B cell (primary cell): ENCODE data around the gene MNX1. TPM values are rescaled to one million over a fixed set of nuclear protein-coding genes. Genes with fewer than 3 reads are reported as not detected.

Experiments used
- ATAC-seq: fragments of 200-7000 bp; cut with Tn5 transposase; one replicate; pipeline ENCODE4 v1.10.0; 2021; ENCODE audit warnings: low read depth, mild to moderate bottlenecking, moderate number of reproducible peaks, moderate library complexity
- CTCF ChIA-PET: fragments of 350-600 bp; sonication (Branson Sonifier 250); formaldehyde crosslinking; loops from one replicate; lab custom pipeline; 2021; ENCODE audit warnings: antibody characterized with exemption, inconsistent platforms; lab: Charles Lee
- POLR2A ChIA-PET: fragments of 350-600 bp; sonication (Branson Sonifier 250); formaldehyde crosslinking; loops from one replicate; lab custom pipeline; 2021; ENCODE audit warnings: antibody characterized with exemption; lab: Charles Lee
- DNase-seq: peaks from one replicate; pipeline ENCODE4 v3.0.0; 2013
- H2AFZ ChIP-seq: 2 replicates; pipeline ENCODE4 v1.6.1; 2012; ENCODE audit warnings: mild to moderate bottlenecking, low read depth, low read length; ENCODE audit not compliant: insufficient read depth, poor library complexity, severe bottlenecking
- H3K27ac ChIP-seq, 2 donors: 1 replicate in 1 of 2; 2 replicates in 1 of 2; pipeline ENCODE4 v1.5.1; 2012 to 2013; ENCODE audit warnings: low read length in 2 of 2, mild to moderate bottlenecking in 2 of 2, moderate library complexity in 1 of 2
- H3K27me3 ChIP-seq, 4 experiments: fragments of 200-600 bp in 1 of 4; sonication (generic) in 1 of 4; replicated peaks in 1 of 4; 1 replicate in 2 of 4; 2 replicates in 2 of 4; pipeline versions ENCODE4 v1.6.1 to v1.7.0; 2013 to 2016; ENCODE audit warnings: low read length in 3 of 4, mild to moderate bottlenecking in 2 of 4, mixed read lengths in 1 of 4, moderate library complexity in 1 of 4; ENCODE audit not compliant: insufficient read depth in 4 of 4, control insufficient read depth in 3 of 4; ENCODE audit errors: control extremely low read depth in 1 of 4
- H3K36me3 ChIP-seq, 2 experiments: replicated peaks in 1 of 2; 1 replicate in 1 of 2; 2 replicates in 1 of 2; pipeline versions ENCODE4 v1.6.1 to v1.7.1; 2013; ENCODE audit warnings: low read length in 1 of 2; ENCODE audit not compliant: insufficient read depth in 2 of 2, control insufficient read depth in 1 of 2; ENCODE audit errors: control extremely low read depth in 1 of 2, extremely low read depth in 1 of 2
- H3K4me1 ChIP-seq, 2 donors: fragments of 200-600 bp in 1 of 2; sonication (generic) in 1 of 2; 1 replicate in 1 of 2; 2 replicates in 1 of 2; pipeline versions ENCODE4 v1.5.1 to v1.6.1; 2013 to 2017; ENCODE audit warnings: low read length in 2 of 2; ENCODE audit not compliant: control insufficient read depth in 2 of 2, insufficient read depth in 2 of 2
- H3K4me2 ChIP-seq: replicated peaks from 2 replicates; pipeline ENCODE3; 2012; ENCODE audit warnings: mild to moderate bottlenecking, low read depth, low read length; ENCODE audit not compliant: poor library complexity, severe bottlenecking
- H3K4me3 ChIP-seq, 5 experiments: fragments of 200-600 bp in 1 of 5; sonication (generic) in 1 of 5; 1 replicate in 3 of 5; 2 replicates in 2 of 5; pipeline versions ENCODE4 v1.5.1 to v1.7.0; 2011 to 2016; ENCODE audit warnings: low read length in 4 of 5, mild to moderate bottlenecking in 4 of 5, low read depth in 2 of 5, control low read depth in 1 of 5, moderate library complexity in 1 of 5; ENCODE audit not compliant: insufficient read depth in 1 of 5; ENCODE audit errors: control extremely low read depth in 1 of 5, extremely low read depth in 1 of 5
- H3K79me2 ChIP-seq: fragments of 200-600 bp; sonication (generic); one replicate; pipeline ENCODE4 v1.6.0; 2016; ENCODE audit warnings: low read length; ENCODE audit not compliant: control insufficient read depth, insufficient read depth
- H3K9ac ChIP-seq: fragments of 200-600 bp; sonication (generic); 2 replicates; pipeline ENCODE4 v1.6.1; 2017; ENCODE audit warnings: mild to moderate bottlenecking, low read length, moderate library complexity
- H3K9me3 ChIP-seq, 3 donors: one replicate each; pipeline versions ENCODE4 v1.6.1 to v1.7.1; 2013; ENCODE audit warnings: low read length in 2 of 3; ENCODE audit not compliant: control insufficient read depth in 2 of 3, insufficient read depth in 1 of 3; ENCODE audit errors: control extremely low read depth in 1 of 3
- H4K20me1 ChIP-seq: 2 replicates; pipeline ENCODE4 v1.6.0; 2012; ENCODE audit warnings: mild to moderate bottlenecking, low read length; ENCODE audit not compliant: insufficient read depth, control insufficient read depth, poor library complexity, severe bottlenecking
- H3K27ac Mint-ChIP-seq: one replicate; pipeline ENCODE4 v1.8.0; 2021; ENCODE audit warnings: mixed read lengths
- H3K27me3 Mint-ChIP-seq: one replicate; pipeline ENCODE4 v1.8.0; 2021; ENCODE audit warnings: mixed read lengths
- H3K4me1 Mint-ChIP-seq: one replicate; pipeline ENCODE4 v1.8.0; 2021; ENCODE audit warnings: mixed read lengths
- H3K4me3 Mint-ChIP-seq: one replicate; pipeline ENCODE4 v1.8.0; 2021; ENCODE audit warnings: mixed read lengths
- H3K9me3 Mint-ChIP-seq: one replicate; pipeline ENCODE4 v1.8.0; 2022; ENCODE audit warnings: mixed read lengths; ENCODE audit not compliant: insufficient read depth
- EZH2 ChIP-seq: IDR thresholded peaks from 2 replicates; pipeline ENCODE4 v1.6.1; 2012; ENCODE audit warnings: borderline replicate concordance, low read depth, mild to moderate bottlenecking, moderate library complexity, low read length; ENCODE audit not compliant: insufficient read depth, poor library complexity, severe bottlenecking
- WGBS: methylation state at CpG from one replicate; pipeline ENCODE4 v1.1.5; 2013; ENCODE audit warnings: missing lambda C conversion rate; ENCODE audit not compliant: insufficient coverage; 5-methylcytosine and 5-hydroxymethylcytosine counted together
- intact Hi-C: fragments of 100-400 bp; cut with micrococcal nuclease; formaldehyde crosslinking; loops from one replicate; pipeline ENCODE4 v1.10.0; 2022
- polyA plus RNA-seq: library from polyadenylated mRNA; depleted of rRNA; stranded (reverse); fragments of >200 nt; gene quantifications from 2 replicates; pipeline ENCODE4 v1.2.3, GENCODE V29; 2012
- total RNA-seq, 2 donors: library from RNA; stranded (reverse); fragments of 120-200 nt in 1 of 2; gene quantifications; 1 replicate in 1 of 2; 2 replicates in 1 of 2; pipeline versions ENCODE4 v1.2.3 to v1.2.4, GENCODE V29; 2013 to 2022
- TF ChIP-seq, protein P1 (sequence below): fragments of 200-600 bp; IDR thresholded peaks from one replicate; pipeline ENCODE4 v1.8.0; 2022; ENCODE audit warnings: antibody characterized with exemption, mild to moderate bottlenecking

The MNX1 gene
- total and polyA plus RNA-seq, 2 donors (not counting 1 experiment from before 2014, with no cell fraction given): not detected

DNA sequence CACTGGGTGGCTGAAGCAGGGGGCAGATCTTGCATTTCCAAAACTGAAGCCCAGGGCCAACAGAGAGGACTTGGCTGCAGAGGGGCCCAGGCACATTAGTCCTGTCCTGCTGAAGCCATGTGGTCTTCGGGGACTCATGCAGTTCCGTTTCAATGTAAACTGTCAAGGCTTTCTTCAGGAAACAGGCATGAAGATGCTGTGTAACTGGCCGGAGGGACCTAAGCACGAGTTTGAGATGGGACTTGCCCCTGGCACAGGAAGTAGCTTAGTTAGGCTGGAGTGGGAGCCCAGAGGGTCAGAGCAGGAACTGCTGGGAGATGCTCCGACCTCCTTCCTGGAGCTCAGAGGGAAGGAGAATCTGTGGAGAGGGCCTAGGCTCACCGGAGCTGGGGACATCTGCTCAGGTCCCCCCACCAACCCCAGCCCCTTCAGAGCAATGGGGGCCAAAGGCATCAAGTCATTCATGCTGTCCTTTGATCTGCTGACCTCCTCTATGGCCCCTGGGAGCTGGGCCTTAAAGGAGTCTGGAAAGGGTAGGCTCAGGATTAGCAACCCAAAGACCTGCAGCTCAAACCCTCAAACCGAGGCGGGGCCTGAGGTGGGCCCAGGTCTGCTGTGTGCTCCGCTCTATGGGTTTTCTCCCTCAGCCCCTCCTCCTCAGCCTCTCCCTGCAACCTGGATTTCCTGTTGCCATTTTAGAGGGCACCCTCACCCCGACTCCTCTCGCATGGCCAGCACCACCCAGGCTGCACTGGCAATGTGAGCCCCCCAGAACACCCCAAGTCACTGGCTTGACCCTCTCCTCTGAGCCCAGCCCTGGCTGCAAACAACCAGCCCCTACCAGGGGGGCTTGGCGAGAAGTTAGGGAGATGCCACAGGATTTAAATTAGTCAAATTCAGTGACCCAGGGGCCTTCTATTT lies 4.4 kb upstream of the MNX1 start:
- intact Hi-C loops: no loop called here
- ChIA-PET CTCF (no interaction called here), POLR2A (no interaction called here)
- H3K36me3 ChIP-seq: no peaks in the 10 kb centered on the region
- ATAC-seq (no peak), DNase-seq (no peak)
- no peak overlapping the region for H3K27ac Mint-ChIP-seq
- H3K9me3 Mint-ChIP-seq: no peaks in the 10 kb centered on the region
- no peak overlapping the region for H3K4me2 ChIP-seq
- H3K27ac ChIP-seq: no peak overlapping the region
- peaks cover 55% of the 10 kb centered on the region for H3K27me3 Mint-ChIP-seq
- WGBS: 22% methylated on average over 10 of the region's 12 CpGs
- no peak overlapping the region for H2AFZ ChIP-seq
- no peak overlapping the region for H3K4me3 ChIP-seq
- no peak for TF ChIP-seq EZH2
- TF ChIP-seq, protein P1, sequence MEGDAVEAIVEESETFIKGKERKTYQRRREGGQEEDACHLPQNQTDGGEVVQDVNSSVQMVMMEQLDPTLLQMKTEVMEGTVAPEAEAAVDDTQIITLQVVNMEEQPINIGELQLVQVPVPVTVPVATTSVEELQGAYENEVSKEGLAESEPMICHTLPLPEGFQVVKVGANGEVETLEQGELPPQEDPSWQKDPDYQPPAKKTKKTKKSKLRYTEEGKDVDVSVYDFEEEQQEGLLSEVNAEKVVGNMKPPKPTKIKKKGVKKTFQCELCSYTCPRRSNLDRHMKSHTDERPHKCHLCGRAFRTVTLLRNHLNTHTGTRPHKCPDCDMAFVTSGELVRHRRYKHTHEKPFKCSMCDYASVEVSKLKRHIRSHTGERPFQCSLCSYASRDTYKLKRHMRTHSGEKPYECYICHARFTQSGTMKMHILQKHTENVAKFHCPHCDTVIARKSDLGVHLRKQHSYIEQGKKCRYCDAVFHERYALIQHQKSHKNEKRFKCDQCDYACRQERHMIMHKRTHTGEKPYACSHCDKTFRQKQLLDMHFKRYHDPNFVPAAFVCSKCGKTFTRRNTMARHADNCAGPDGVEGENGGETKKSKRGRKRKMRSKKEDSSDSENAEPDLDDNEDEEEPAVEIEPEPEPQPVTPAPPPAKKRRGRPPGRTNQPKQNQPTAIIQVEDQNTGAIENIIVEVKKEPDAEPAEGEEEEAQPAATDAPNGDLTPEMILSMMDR: no peak
- no peaks in the 10 kb centered on the region for H4K20me1 ChIP-seq
- H3K4me1 ChIP-seq: peaks cover 32 to 36% of the 10 kb centered on the region in 2 donors
- H3K79me2 ChIP-seq: no peaks in the 10 kb centered on the region
- H3K27me3 ChIP-seq: peaks cover 0 to 89% (median 53%) of the 10 kb centered on the region in 4 experiments
- no peak overlapping the region for H3K4me3 Mint-ChIP-seq
- peaks cover 0 to 46% (median 0%) of the 10 kb centered on the region in 3 donors for H3K9me3 ChIP-seq
- H3K4me1 Mint-ChIP-seq: peaks cover 21% of the 10 kb centered on the region
- H3K9ac ChIP-seq: no peak overlapping the region
